Measurements from ENCODE around the gene SH3RF3. TPM values are rescaled to one million over a fixed set of nuclear protein-coding genes. Genes with fewer than 3 reads are reported as not detected.

The SH3RF3 gene
- total RNA-seq, 1 experiment from 2014 or later, result not detected

DNA sequence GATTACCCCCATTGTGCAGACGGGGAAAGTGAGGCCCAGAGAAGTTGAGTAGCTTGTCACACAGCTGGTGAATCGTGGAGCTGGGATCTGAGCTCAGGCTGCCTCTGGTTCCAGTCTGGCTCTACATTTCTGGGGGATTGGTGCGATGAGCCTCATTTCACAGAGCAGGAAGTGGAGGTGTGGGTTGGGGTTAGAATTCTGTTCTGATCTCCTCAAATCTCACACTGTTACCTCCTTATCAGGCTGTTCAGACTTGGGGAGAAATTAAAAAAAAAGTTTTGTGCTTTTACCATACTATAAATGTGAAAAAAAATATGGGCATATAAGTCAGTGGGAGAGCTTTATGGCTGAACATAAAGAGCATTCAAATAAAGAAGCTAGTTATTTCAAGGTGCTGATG is 21.6 kb downstream of the SH3RF3 start (continued):
- TF ChIP-seq, protein P1, sequence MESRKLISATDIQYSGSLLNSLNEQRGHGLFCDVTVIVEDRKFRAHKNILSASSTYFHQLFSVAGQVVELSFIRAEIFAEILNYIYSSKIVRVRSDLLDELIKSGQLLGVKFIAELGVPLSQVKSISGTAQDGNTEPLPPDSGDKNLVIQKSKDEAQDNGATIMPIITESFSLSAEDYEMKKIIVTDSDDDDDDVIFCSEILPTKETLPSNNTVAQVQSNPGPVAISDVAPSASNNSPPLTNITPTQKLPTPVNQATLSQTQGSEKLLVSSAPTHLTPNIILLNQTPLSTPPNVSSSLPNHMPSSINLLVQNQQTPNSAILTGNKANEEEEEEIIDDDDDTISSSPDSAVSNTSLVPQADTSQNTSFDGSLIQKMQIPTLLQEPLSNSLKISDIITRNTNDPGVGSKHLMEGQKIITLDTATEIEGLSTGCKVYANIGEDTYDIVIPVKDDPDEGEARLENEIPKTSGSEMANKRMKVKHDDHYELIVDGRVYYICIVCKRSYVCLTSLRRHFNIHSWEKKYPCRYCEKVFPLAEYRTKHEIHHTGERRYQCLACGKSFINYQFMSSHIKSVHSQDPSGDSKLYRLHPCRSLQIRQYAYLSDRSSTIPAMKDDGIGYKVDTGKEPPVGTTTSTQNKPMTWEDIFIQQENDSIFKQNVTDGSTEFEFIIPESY (IDR thresholded peaks at IDR 0.05; ENCODE audit: extremely low read depth, insufficient replicate concordance, low read length), result no peak

DNA sequence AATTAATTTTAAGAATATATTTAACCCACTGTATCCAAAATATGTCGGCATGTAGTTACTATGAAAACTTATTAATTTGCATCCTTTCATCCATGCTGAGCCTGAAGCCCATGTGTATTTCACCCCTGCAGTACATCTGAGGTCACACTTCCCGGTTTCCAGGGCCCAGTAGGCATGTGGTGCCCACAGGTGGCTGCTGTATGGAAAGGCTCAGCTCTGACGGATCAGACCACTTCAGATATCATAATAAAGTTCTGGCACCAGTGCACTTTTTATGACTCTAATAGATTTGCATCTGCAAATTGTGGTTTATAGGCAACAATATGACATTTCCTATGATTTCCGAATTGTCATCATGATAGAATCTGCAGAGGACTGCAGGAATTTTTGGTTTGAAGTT is 22.5 kb downstream of the SH3RF3 start:
- no peak for TF ChIP-seq ATF3 (IDR thresholded peaks at IDR 0.05)
- TF ChIP-seq ELF1 (IDR thresholded peaks at IDR 0.05; ENCODE audit: borderline replicate concordance, low read depth), result no peak
- TF ChIP-seq, protein P2, sequence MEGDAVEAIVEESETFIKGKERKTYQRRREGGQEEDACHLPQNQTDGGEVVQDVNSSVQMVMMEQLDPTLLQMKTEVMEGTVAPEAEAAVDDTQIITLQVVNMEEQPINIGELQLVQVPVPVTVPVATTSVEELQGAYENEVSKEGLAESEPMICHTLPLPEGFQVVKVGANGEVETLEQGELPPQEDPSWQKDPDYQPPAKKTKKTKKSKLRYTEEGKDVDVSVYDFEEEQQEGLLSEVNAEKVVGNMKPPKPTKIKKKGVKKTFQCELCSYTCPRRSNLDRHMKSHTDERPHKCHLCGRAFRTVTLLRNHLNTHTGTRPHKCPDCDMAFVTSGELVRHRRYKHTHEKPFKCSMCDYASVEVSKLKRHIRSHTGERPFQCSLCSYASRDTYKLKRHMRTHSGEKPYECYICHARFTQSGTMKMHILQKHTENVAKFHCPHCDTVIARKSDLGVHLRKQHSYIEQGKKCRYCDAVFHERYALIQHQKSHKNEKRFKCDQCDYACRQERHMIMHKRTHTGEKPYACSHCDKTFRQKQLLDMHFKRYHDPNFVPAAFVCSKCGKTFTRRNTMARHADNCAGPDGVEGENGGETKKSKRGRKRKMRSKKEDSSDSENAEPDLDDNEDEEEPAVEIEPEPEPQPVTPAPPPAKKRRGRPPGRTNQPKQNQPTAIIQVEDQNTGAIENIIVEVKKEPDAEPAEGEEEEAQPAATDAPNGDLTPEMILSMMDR (IDR thresholded peaks at IDR 0.05 in 2 of 3, conservative IDR thresholded peaks at IDR 0.05 in 1 of 3; ENCODE audit: borderline replicate concordance in 1 of 3, insufficient read depth in 1 of 3, low read depth in 2 of 3, low read length in 2 of 3), result no peak
- TF ChIP-seq SP1 (IDR thresholded peaks at IDR 0.05; ENCODE audit: low read depth), result no peak
- TF ChIP-seq EZH2phosphoT487 (IDR thresholded peaks at IDR 0.05; ENCODE audit: borderline replicate concordance), result no peak
- TF ChIP-seq ZNF274 (IDR thresholded peaks at IDR 0.05; ENCODE audit: low read depth, low read length), result no peak
- TF ChIP-seq, protein P3, sequence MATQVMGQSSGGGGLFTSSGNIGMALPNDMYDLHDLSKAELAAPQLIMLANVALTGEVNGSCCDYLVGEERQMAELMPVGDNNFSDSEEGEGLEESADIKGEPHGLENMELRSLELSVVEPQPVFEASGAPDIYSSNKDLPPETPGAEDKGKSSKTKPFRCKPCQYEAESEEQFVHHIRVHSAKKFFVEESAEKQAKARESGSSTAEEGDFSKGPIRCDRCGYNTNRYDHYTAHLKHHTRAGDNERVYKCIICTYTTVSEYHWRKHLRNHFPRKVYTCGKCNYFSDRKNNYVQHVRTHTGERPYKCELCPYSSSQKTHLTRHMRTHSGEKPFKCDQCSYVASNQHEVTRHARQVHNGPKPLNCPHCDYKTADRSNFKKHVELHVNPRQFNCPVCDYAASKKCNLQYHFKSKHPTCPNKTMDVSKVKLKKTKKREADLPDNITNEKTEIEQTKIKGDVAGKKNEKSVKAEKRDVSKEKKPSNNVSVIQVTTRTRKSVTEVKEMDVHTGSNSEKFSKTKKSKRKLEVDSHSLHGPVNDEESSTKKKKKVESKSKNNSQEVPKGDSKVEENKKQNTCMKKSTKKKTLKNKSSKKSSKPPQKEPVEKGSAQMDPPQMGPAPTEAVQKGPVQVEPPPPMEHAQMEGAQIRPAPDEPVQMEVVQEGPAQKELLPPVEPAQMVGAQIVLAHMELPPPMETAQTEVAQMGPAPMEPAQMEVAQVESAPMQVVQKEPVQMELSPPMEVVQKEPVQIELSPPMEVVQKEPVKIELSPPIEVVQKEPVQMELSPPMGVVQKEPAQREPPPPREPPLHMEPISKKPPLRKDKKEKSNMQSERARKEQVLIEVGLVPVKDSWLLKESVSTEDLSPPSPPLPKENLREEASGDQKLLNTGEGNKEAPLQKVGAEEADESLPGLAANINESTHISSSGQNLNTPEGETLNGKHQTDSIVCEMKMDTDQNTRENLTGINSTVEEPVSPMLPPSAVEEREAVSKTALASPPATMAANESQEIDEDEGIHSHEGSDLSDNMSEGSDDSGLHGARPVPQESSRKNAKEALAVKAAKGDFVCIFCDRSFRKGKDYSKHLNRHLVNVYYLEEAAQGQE (IDR thresholded peaks at IDR 0.05; ENCODE audit: low read depth), result no peak
- TF ChIP-seq CBX3 (IDR thresholded peaks at IDR 0.05; ENCODE audit: low read depth), result no peak
- no peak for TF ChIP-seq EGR1 (IDR thresholded peaks at IDR 0.05; ENCODE audit: low read depth)
- TF ChIP-seq POLR2AphosphoS5 (IDR thresholded peaks at IDR 0.05; ENCODE audit: low read depth, low read length), result no peak
- no peak for TF ChIP-seq TCF7L2 (IDR thresholded peaks at IDR 0.05; ENCODE audit: borderline replicate concordance, extremely low read depth, insufficient read depth, insufficient read length)
- TF ChIP-seq SIN3A (IDR thresholded peaks at IDR 0.05; ENCODE audit: low read depth), result no peak
- TF ChIP-seq, protein P1 (IDR thresholded peaks at IDR 0.05; ENCODE audit: extremely low read depth, insufficient replicate concordance, low read length), result no peak
- no peak for TF ChIP-seq RAD21 (IDR thresholded peaks at IDR 0.05; ENCODE audit: low read depth)
- TF ChIP-seq MAX (IDR thresholded peaks at IDR 0.05), result no peak
- ATAC-seq (no peak), DNase-seq (ENCODE audit: low read depth, low spot score) (no peak)
- no peak overlapping the region for H2AFZ ChIP-seq (ENCODE audit: low read depth, low read length, poor library complexity, severe bottlenecking)
- RAD21 ChIA-PET (ENCODE audit: low non-redundant PET in 1 of 2, low total read pairs in 2 of 2, uncharacterized antibody in 2 of 2, unreplicated experiment in 2 of 2), result no interaction called here
- no peak overlapping the region for H3K9ac ChIP-seq (ENCODE audit: low read length)
- H3K9me2 ChIP-seq (ENCODE audit: insufficient read depth), result no peaks in the 10 kb centered on the region
- POLR2A ChIA-PET, result no interaction called here
- no peaks in the 10 kb centered on the region for H3K4me1 ChIP-seq (ENCODE audit: control insufficient read depth in 1 of 2, insufficient read depth in 2 of 2, low read length in 2 of 2)
- H4K20me1 ChIP-seq (ENCODE audit: insufficient read depth), result no peaks in the 10 kb centered on the region
- intact Hi-C loops (cut with micrococcal nuclease), result no loop called here
- no peaks in the 10 kb centered on the region for H3K9me3 ChIP-seq (ENCODE audit: control insufficient read depth in 1 of 2, insufficient read depth in 1 of 2, low read depth in 1 of 2, low read length in 2 of 2)
- no peaks in the 10 kb centered on the region for H3K36me3 ChIP-seq (ENCODE audit: control insufficient read depth in 1 of 2, insufficient read depth in 2 of 2, low read length in 2 of 2)
- BruUV-seq (replicated peaks), result no TSS peak
- H3K4me2 ChIP-seq (ENCODE audit: low read length), result no peak overlapping the region
- H3K79me2 ChIP-seq (ENCODE audit: insufficient read depth, low read length), result no peaks in the 10 kb centered on the region
- no peak overlapping the region for H3K4me3 ChIP-seq (replicated peaks in 1 of 2; ENCODE audit: low read depth in 1 of 2, low read length in 2 of 2)
- H3K27ac ChIP-seq (ENCODE audit: low read depth, low read length), result no peak overlapping the region
- peaks cover 9% of the 10 kb centered on the region; the same call in 1 of the 2 replicates for H3K27me3 ChIP-seq (ENCODE audit: insufficient read depth, low read length)
- CTCF ChIA-PET, result no interaction called here

All from HCT116 (cell line).